Keratinocyte (primary cell): ENCODE measurements around the gene NID2. TPM values are rescaled to one million over a fixed set of nuclear protein-coding genes. Genes with fewer than 3 reads are reported as not detected.

Experiments used
- DNase-seq: peaks from one replicate; pipeline ENCODE4 v3.0.0-alpha.2; 2011; ENCODE audit warnings: low read depth, missing footprints, low spot score
- FAIRE-seq: peaks from 2 replicates; lab custom pipeline; 2011; peaks lifted over from hg19 to GRCh38; lab: Jason Lieb, UNC
- H2AFZ ChIP-seq: 2 replicates; pipeline ENCODE4 v1.6.0; 2012; ENCODE audit warnings: low read length, control low read depth, inconsistent platforms; ENCODE audit not compliant: control insufficient read depth
- H3K27ac ChIP-seq: 2 replicates; pipeline ENCODE4 v1.5.1; 2011; ENCODE audit warnings: low read length; ENCODE audit not compliant: control insufficient read depth, insufficient read depth
- H3K27me3 ChIP-seq: 3 replicates; pipeline ENCODE4 v1.6.0; 2011; ENCODE audit warnings: low read length; ENCODE audit not compliant: control insufficient read depth, insufficient read depth; ENCODE audit errors: extremely low read depth
- H3K36me3 ChIP-seq, 2 experiments: 2 replicates in 1 of 2; 3 replicates in 1 of 2; pipeline ENCODE4 v1.5.1; 2011; ENCODE audit warnings: low read length in 2 of 2, mild to moderate bottlenecking in 1 of 2; ENCODE audit not compliant: control insufficient read depth in 2 of 2, insufficient read depth in 2 of 2; ENCODE audit errors: extremely low read depth in 1 of 2
- H3K4me1 ChIP-seq: 3 replicates; pipeline ENCODE4 v1.5.1; 2011; ENCODE audit warnings: low read length; ENCODE audit not compliant: control insufficient read depth, insufficient read depth; ENCODE audit errors: extremely low read depth
- H3K4me2 ChIP-seq: 3 replicates; pipeline ENCODE4 v1.6.0; 2011; ENCODE audit warnings: low read depth, low read length; ENCODE audit not compliant: control insufficient read depth, insufficient read depth; ENCODE audit errors: extremely low read depth
- H3K4me3 ChIP-seq, 3 experiments: fragments of 200-600 bp in 1 of 3; sonication (generic) in 1 of 3; 2 replicates in 2 of 3; 3 replicates in 1 of 3; pipeline ENCODE4 v1.5.1; 2011 to 2016; ENCODE audit warnings: low read length in 3 of 3, mild to moderate bottlenecking in 3 of 3, control low read depth in 2 of 3, inconsistent platforms in 1 of 3, low read depth in 1 of 3, mixed read lengths in 1 of 3, mixed run types in 1 of 3, moderate library complexity in 1 of 3; ENCODE audit not compliant: control insufficient read depth in 2 of 3, insufficient read depth in 2 of 3; ENCODE audit errors: extremely low read depth in 1 of 3
- H3K79me2 ChIP-seq: 2 replicates; pipeline ENCODE4 v1.6.0; 2012; ENCODE audit warnings: low read length; ENCODE audit not compliant: control insufficient read depth, insufficient read depth
- H3K9ac ChIP-seq: 3 replicates; pipeline ENCODE4 v1.6.0; 2011; ENCODE audit warnings: low read length; ENCODE audit not compliant: control insufficient read depth, insufficient read depth; ENCODE audit errors: extremely low read depth
- H3K9me1 ChIP-seq: 3 replicates; pipeline ENCODE4 v1.6.0; 2011; ENCODE audit warnings: low read length; ENCODE audit not compliant: control insufficient read depth, insufficient read depth; ENCODE audit errors: extremely low read depth
- H3K9me3 ChIP-seq: 2 replicates; pipeline ENCODE4 v1.5.1; 2012; ENCODE audit warnings: low read depth, low read length; ENCODE audit not compliant: control insufficient read depth
- H4K20me1 ChIP-seq: 3 replicates; pipeline ENCODE4 v1.6.0; 2011; ENCODE audit warnings: low read length; ENCODE audit not compliant: control insufficient read depth, insufficient read depth; ENCODE audit errors: extremely low read depth
- EZH2 ChIP-seq: IDR thresholded peaks from one replicate; pipeline ENCODE4 v1.6.1; 2012; ENCODE audit warnings: inconsistent platforms, mild to moderate bottlenecking, low read length, moderate library complexity
- dilution Hi-C: fragments of 300-500 bp; cut with MboI; formaldehyde crosslinking; loops from one replicate; pipeline ENCODE4 v1.7.0; 2020; ENCODE audit warnings: low sequenced_read_pairs; ENCODE audit not compliant: extremely low pct_ligation_motif_present
- polyA plus RNA-seq, 5 experiments: library from polyadenylated mRNA; depleted of rRNA in 3 of 5; stranded (reverse) in 3 of 5; stranded (forward) in 1 of 5; unstranded in 1 of 5; fragments of >200 nt; gene quantifications; 1 replicate in 1 of 5; 2 replicates in 3 of 5; 3 replicates in 1 of 5; pipeline versions ENCODE4 v1.2.1 to v1.2.3, GENCODE V29; 2011 to 2012; ENCODE audit warnings: missing spikeins in 2 of 5, low read depth in 1 of 5, low replicate concordance in 1 of 5
- TF ChIP-seq, protein P1 (sequence below), 3 experiments: IDR thresholded peaks in 1 of 3; conservative IDR thresholded peaks in 1 of 3; optimal IDR thresholded peaks in 1 of 3; 2 replicates in 2 of 3; 3 replicates in 1 of 3; pipeline versions ENCODE3 to v1.5.1; 2011; ENCODE audit warnings: low read length in 3 of 3, mild to moderate bottlenecking in 3 of 3, moderate library complexity in 2 of 3, control low read depth in 1 of 3, inconsistent platforms in 1 of 3; ENCODE audit not compliant: insufficient read depth in 2 of 3; ENCODE audit errors: extremely low read depth in 1 of 3

Gene NID2
- polyA plus RNA-seq, 1 donor (not counting 4 experiments of a cell fraction or from before 2014, with no cell fraction given), result 1.7 TPM

DNA sequence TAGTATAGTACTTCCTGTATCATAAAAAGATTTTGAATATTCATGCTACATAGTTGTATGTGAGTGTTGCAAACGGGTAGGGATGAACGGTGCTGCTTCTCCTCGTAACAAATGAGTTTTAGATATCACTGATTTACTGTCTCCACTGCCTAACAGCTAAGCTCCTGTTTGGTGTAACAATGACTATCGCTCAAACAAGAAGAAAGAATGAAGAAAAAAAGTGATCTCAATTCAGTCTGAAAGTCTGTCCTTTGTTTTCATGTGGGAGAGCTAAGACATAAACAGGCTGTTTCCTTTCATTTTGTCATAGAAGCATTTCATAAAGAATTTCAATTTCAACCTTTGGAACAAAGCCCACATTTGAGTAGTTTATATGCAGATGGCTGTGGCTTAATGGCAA lies 105.6 kb downstream of the NID2 start:
- H3K79me2 ChIP-seq, result no peaks in the 10 kb centered on the region
- no peak for DNase-seq
- dilution Hi-C loops, result no loop called here
- H4K20me1 ChIP-seq, result no peaks in the 10 kb centered on the region
- no peaks in the 10 kb centered on the region for H3K4me1 ChIP-seq
- no peak overlapping the region for H3K27ac ChIP-seq
- peak overlapping the region; percentile 37 for H2AFZ ChIP-seq
- H3K4me3 ChIP-seq, result peak overlapping the region in 1 of 3 experiments; percentile 13
- no peaks in the 10 kb centered on the region for H3K9me3 ChIP-seq
- no peak overlapping the region for H3K9ac ChIP-seq
- H3K36me3 ChIP-seq, result no peaks in the 10 kb centered on the region
- no peak for TF ChIP-seq EZH2
- TF ChIP-seq, protein P1, sequence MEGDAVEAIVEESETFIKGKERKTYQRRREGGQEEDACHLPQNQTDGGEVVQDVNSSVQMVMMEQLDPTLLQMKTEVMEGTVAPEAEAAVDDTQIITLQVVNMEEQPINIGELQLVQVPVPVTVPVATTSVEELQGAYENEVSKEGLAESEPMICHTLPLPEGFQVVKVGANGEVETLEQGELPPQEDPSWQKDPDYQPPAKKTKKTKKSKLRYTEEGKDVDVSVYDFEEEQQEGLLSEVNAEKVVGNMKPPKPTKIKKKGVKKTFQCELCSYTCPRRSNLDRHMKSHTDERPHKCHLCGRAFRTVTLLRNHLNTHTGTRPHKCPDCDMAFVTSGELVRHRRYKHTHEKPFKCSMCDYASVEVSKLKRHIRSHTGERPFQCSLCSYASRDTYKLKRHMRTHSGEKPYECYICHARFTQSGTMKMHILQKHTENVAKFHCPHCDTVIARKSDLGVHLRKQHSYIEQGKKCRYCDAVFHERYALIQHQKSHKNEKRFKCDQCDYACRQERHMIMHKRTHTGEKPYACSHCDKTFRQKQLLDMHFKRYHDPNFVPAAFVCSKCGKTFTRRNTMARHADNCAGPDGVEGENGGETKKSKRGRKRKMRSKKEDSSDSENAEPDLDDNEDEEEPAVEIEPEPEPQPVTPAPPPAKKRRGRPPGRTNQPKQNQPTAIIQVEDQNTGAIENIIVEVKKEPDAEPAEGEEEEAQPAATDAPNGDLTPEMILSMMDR (optimal IDR thresholded peaks at IDR 0.05 in 1 of 3, IDR thresholded peaks at IDR 0.05 in 1 of 3, conservative IDR thresholded peaks at IDR 0.05 in 1 of 3; ENCODE audit: extremely low read depth in 1 of 3, insufficient read depth in 2 of 3, low read length in 3 of 3), result no peak
- H3K27me3 ChIP-seq, result peaks cover 7% of the 10 kb centered on the region
- H3K9me1 ChIP-seq, result no peaks in the 10 kb centered on the region
- peak overlapping the region; percentile 60 for H3K4me2 ChIP-seq
- no peak for FAIRE-seq

DNA sequence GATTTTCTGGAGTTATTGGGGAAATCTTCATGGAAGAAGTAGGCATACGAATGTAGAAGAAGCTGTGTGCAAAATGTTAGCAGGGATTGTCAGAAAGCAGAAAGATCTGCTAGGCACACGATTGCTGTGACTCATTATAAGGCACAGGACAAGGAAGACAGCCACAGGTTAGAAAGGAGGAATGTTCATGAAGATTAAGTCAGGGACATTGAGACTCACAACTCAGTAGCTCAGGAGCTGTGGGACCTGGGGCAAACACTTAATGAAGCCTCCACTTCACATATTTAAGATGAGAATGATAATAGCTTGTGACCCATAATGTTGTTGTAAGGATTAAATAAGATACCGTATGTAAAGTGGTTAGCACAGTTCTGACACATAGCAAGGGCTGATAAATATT lies 106.1 kb downstream of the NID2 start:
- Histone ChIP-seq H3K4me3 (no peak overlapping the region), H3K27me3 (peaks cover 7% of the 10 kb centered on the region), H3K4me2 (peak overlapping the region; percentile 60), H4K20me1 (no peaks in the 10 kb centered on the region), H3K36me3 (no peaks in the 10 kb centered on the region), H3K9ac (no peak overlapping the region), H3K4me1 (no peaks in the 10 kb centered on the region), H3K9me1 (no peaks in the 10 kb centered on the region), H2AFZ (no peak overlapping the region), H3K27ac (no peak overlapping the region), H3K9me3 (no peaks in the 10 kb centered on the region), H3K79me2 (no peaks in the 10 kb centered on the region)
- TF ChIP-seq, protein P1 (optimal IDR thresholded peaks at IDR 0.05 in 1 of 3, IDR thresholded peaks at IDR 0.05 in 1 of 3, conservative IDR thresholded peaks at IDR 0.05 in 1 of 3; ENCODE audit: extremely low read depth in 1 of 3, insufficient read depth in 2 of 3, low read length in 3 of 3), result no peak
- no peak for TF ChIP-seq EZH2
- FAIRE-seq (no peak), DNase-seq (no peak)
- dilution Hi-C loops, result no loop called here
